GM12872 (cell line): ENCODE measurements around the gene VRK1.

Source experiments
- CTCF ChIP-seq: IDR thresholded peaks from 3 replicates; pipeline ENCODE4 v1.5.1; 2011; ENCODE audit warnings: low read depth, mild to moderate bottlenecking, low read length, moderate library complexity; ENCODE audit not compliant: insufficient read depth

The VRK1 gene

GRCh38 chr14:96801931-96802330 lies 4.7 kb downstream of the VRK1 start:
- TF ChIP-seq CTCF = no peak

GRCh38 chr14:96802963-96803362 lies 5.8 kb downstream of the VRK1 start:
- TF ChIP-seq CTCF = no peak

DNA sequence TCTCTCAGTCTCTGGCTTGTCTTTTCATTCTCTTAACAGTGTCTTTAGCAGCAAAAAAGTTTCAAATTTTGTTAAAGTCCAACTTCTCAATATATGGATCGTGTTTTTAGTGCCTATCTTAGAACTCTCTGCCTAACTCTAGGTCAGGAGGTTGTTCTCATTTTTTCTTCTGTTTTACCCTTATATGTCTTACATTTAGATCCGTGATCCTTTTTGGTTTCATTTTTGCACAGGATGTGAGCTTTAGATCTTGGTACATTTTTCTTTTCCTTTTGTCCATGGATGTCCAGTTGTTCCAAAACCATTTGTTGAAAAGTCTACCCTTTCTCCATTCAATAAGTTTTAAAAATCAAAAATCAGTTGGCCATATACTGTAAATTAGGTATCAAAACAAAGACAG lies 6.8 kb downstream of the VRK1 start:
- no peak for TF ChIP-seq CTCF

- TF ChIP-seq CTCF = no peak
Measured at GRCh38 chr14:96804895-96805294, 7.7 kb downstream of the VRK1 start.

- no peak for TF ChIP-seq CTCF
Measured at GRCh38 chr14:96805956-96806355, 8.8 kb downstream of the VRK1 start.

- no peak for TF ChIP-seq CTCF
Measured at GRCh38 chr14:96806836-96807235, 9.7 kb downstream of the VRK1 start.

GRCh38 chr14:96808619-96809406 lies 11.6 kb downstream of the VRK1 start:
- TF ChIP-seq CTCF = no peak
